Heart right ventricle (tissue), 16 donors: ENCODE data around the gene SARS1. TPM values are rescaled to one million over a fixed set of nuclear protein-coding genes. Genes with fewer than 3 reads are reported as not detected.

Experiments used
- ATAC-seq, 8 donors: fragments of 200-7000 bp; cut with Tn5 transposase; one replicate each; pipeline ENCODE4 v1.9.1; 2020; ENCODE audit warnings: mild to moderate bottlenecking in 8 of 8, moderate library complexity in 8 of 8, moderate number of reproducible peaks in 1 of 8
- DNase-seq, 2 donors: peaks; one replicate each; pipeline ENCODE4 v3.0.0-alpha.2; 2020
- H3K27ac ChIP-seq, 10 donors: fragments of 200-600 bp; sonication (generic) in 2 of 10; one replicate each; pipeline versions ENCODE4 v1.5.0 to v1.8.0; 2020 to 2022; ENCODE audit warnings: mild to moderate bottlenecking in 3 of 10
- H3K27me3 ChIP-seq, 7 donors: fragments of 200-600 bp; one replicate each; pipeline ENCODE4 v1.8.0; 2021 to 2022; ENCODE audit warnings: mild to moderate bottlenecking in 2 of 7
- H3K36me3 ChIP-seq, 9 donors: fragments of 200-600 bp; sonication (generic) in 1 of 9; one replicate each; pipeline versions ENCODE4 v1.5.0 to v1.8.0; 2020 to 2022; ENCODE audit warnings: mild to moderate bottlenecking in 2 of 9
- H3K4me1 ChIP-seq, 9 donors: fragments of 200-600 bp; sonication (generic) in 1 of 9; one replicate each; pipeline versions ENCODE4 v1.5.0 to v1.8.0; 2020 to 2022; ENCODE audit warnings: mild to moderate bottlenecking in 4 of 9
- H3K4me3 ChIP-seq, 10 donors: fragments of 200-600 bp; sonication (generic) in 2 of 10; one replicate each; pipeline versions ENCODE4 v1.5.0 to v1.8.0; 2020 to 2022; ENCODE audit warnings: mild to moderate bottlenecking in 7 of 10, moderate library complexity in 2 of 10
- H3K9me3 ChIP-seq, 11 donors: fragments of 200-600 bp in 10 of 11; sonication (generic) in 2 of 11; one replicate each; pipeline versions ENCODE4 v1.5.0 to v1.8.0; 2013 to 2022; ENCODE audit warnings: mild to moderate bottlenecking in 2 of 11, control low read depth in 1 of 11, moderate library complexity in 1 of 11
- CTCF ChIP-seq, 9 donors: fragments of 200-600 bp; sonication (generic) in 2 of 9; IDR thresholded peaks; one replicate each; pipeline versions ENCODE4 v1.5.0 to v1.8.0; 2021 to 2022; ENCODE audit warnings: antibody characterized with exemption in 9 of 9, mild to moderate bottlenecking in 5 of 9, moderate library complexity in 1 of 9
- WGBS, 2 donors: extraction: QIAGEN DNeasy Blood & Tissue Kit; methylation state at CpG; one replicate each; pipeline ENCODE4 v1.1.7; 2013; ENCODE audit warnings: inconsistent platforms in 1 of 2; 5-methylcytosine and 5-hydroxymethylcytosine counted together
- intact Hi-C, 10 donors: fragments of 100-400 bp; cut with DNase I; formaldehyde crosslinking; loops; one replicate each; pipeline versions ENCODE4 v1.11.1 to v1.14.2; 2022
- polyA plus RNA-seq, 2 donors: library from polyadenylated mRNA; stranded (reverse); fragments of 200-250 nt; gene quantifications; one replicate each; pipeline ENCODE4 v1.2.3, GENCODE V29; 2013
- total RNA-seq, 10 donors: library from RNA; stranded (reverse); fragmentation: NEBNext Ultra II Directional in 3 of 10; extraction: Animal tissue kit (Norgen Biotek cat#: 25700) in 3 of 10; gene quantifications; one replicate each; pipeline versions ENCODE4 v1.2.1 to v1.2.4, GENCODE V29; 2021 to 2023
- donor health status: Arrhythmogenic right ventricular cardiomyopathy.
- donor health status: ischemic (EF 13 %, LVEDD 7.1; RV severe dilation, severe dysfunction).
- donor health status: healthy with polysubstance abuse.
- donor health status: DM: no; HTN: yes; CAD: no.
- donor health status: DM: no; HTN: no; CAD: no.
- donor health status: ischemic (EF 25% LVEDD 6.9; RV normal size, moderate dysfunction).
- donor health status: ischemic (EF 25% LVEDD 5.7; RV mildly dilated, moderate dysfunction).
- donor health status: healthy.
- donor health status: DM: yes; HTN: yes; CAD: no.
- donor health status: Ischemic cardiomyopathy.
- donor health status: ischemic (EF 35%, LVEDD 5.7; RV mildly dilated, moderate dysfunction).
- donor health status: nonischemic (EF 11% LVEDD 7.7; RV severe dilation, severe dysfunction).
- donor health status: DM: yes; HTN: yes; CAD: no.
- donor health status: PGD.
- donor health status: ischemic (EF 29% LVEDD 5.4; RV normal size, mild dysfunction).
- donor health status: nonischemic (EF 23%, LVEDD 6.1; RV moderate dilation, normal function).

Gene SARS1
- total and polyA plus RNA-seq, 12 donors, result 38.3 to 153 (median 99.2) TPM

GRCh38 chr1:109279615-109280278 lies 66.0 kb downstream of the SARS1 start:
- ATAC-seq (no peak), DNase-seq (no peak)
- Histone ChIP-seq H3K4me1 (peaks cover 6 to 39% (median 10%) of the 10 kb centered on the region in 9 donors), H3K4me3 (no peak overlapping the region), H3K27me3 (no peaks in the 10 kb centered on the region), H3K36me3 (no peaks in the 10 kb centered on the region), H3K9me3 (no peaks in the 10 kb centered on the region), H3K27ac (no peak overlapping the region)
- WGBS, 2 donors, result 83 to 85% methylated on average over 5 of the region's 5 CpGs
- intact Hi-C loops, result loop anchor here in 7 of 10 donors (2.0 to 10.0 kb wide), 5 partner anchors 115 to 253 kb away; no protein-coding TSS in a partner anchor
- TF ChIP-seq CTCF (IDR thresholded peaks at IDR 0.05), result no peak

DNA sequence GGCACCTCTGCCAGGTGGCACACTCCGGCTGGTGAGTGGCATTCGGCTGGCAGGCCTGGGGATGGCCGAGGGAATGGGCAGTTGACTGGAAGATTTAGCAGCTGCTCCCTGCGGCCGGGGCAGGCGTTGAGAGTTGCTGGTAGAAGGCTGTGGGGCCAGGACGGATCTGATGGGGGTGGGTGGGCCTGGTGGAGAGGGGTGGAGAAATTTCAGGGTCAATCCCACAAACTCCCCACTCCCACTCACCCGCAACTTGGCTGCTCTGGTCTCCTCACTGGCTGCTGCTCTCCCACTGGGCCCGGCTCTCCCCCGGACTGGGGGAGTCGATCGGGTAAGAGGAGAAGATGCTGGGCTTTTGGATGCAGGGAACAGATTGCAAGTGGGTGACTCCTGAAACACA lies 67.1 kb downstream of the SARS1 start:
- 91 to 94% methylated on average over 12 of the region's 12 CpGs for WGBS, 2 donors
- intact Hi-C loops, result loop anchor here in 3 of 10 donors (2.0 to 5.0 kb wide), 3 partner anchors 114 to 251 kb away; no protein-coding TSS in a partner anchor
- no peak for DNase-seq

DNA sequence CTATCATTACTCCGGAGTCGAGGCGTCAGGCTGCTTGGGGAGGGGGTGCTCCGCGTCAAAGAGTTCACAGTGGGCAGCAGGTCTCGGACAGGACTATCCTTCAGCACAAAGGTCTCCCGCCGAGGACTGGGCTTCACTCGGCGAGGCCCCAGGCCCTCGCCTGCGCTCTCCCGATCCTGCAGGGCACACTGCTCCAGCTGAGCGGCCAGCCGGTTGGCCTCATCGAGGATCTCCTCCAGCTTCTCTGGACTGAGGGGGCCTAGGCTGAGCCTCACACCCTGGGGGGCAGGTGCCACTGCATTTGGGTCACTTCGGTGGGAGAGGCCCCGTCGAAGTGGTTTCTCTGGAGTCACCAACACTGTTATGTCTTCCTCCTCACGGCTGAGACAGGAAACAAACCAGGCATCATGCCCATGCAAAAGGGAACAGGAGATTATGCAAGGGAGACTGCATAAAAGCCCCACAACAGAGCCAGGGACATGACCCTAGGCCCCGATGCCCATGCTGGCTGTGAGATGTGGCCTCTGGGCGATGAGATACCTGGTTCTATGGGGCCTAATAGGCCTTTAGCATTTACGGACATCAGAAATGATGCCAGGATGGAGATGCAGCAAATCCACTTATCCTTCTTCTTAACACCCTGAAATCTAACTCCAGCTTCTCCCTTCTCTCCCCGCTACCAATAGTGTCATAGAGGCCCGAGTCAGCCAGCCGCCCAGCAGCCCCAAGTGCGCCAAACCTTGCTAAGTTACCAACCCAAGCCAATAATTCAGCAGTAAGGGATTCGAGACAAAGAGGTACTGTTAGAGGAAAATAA lies 68.2 kb downstream of the SARS1 start:
- no peaks in the 10 kb centered on the region for H3K36me3 ChIP-seq
- WGBS, 2 donors, result 65 to 70% methylated on average over 28 of the region's 28 CpGs
- intact Hi-C loops, result loop anchor here in 7 of 10 donors (2.0 to 5.0 kb wide), 4 partner anchors 25 to 250 kb away; partner anchors contain the start of gene MYBPHL (in 1 of the 7)
- ATAC-seq (no peak), DNase-seq (no peak)
- H3K27me3 ChIP-seq, result no peaks in the 10 kb centered on the region
- peaks cover 6 to 39% (median 10%) of the 10 kb centered on the region in 9 donors for H3K4me1 ChIP-seq
- TF ChIP-seq CTCF (IDR thresholded peaks at IDR 0.05), result no peak
- peak overlapping the region in 5 of 10 donors; percentile 72 to 92 (median 84) for H3K27ac ChIP-seq
- H3K4me3 ChIP-seq, result peak overlapping the region in 9 of 10 donors; percentile 46 to 83 (median 74)
- H3K9me3 ChIP-seq, result no peaks in the 10 kb centered on the region

More for the DNA sequence above, 67.1 kb downstream of the SARS1 start:
- H3K27me3 ChIP-seq, result no peaks in the 10 kb centered on the region
- TF ChIP-seq CTCF (IDR thresholded peaks at IDR 0.05), result no peak
- no peak overlapping the region for H3K27ac ChIP-seq
- ATAC-seq, result no peak
- no peaks in the 10 kb centered on the region for H3K36me3 ChIP-seq
- H3K4me1 ChIP-seq, result peaks cover 6 to 39% (median 10%) of the 10 kb centered on the region in 9 donors
- no peaks in the 10 kb centered on the region for H3K9me3 ChIP-seq
- no peak overlapping the region for H3K4me3 ChIP-seq

- 12 to 17% methylated on average over 10 of the region's 10 CpGs for WGBS, 2 donors
- intact Hi-C loops, result loop anchor here in 5 of 10 donors (2.0 to 5.0 kb wide), 3 partner anchors 24 to 250 kb away; partner anchors contain the start of gene MYBPHL (in 1 of the 5)
- DNase-seq (no peak), ATAC-seq (no peak)
- peaks cover 6 to 34% (median 10%) of the 10 kb centered on the region in 9 donors for H3K4me1 ChIP-seq
- H3K27ac ChIP-seq, result peak overlapping the region in 9 of 10 donors; percentile 72 to 92 (median 85)
- H3K9me3 ChIP-seq, result no peaks in the 10 kb centered on the region
- H3K27me3 ChIP-seq, result no peaks in the 10 kb centered on the region
- no peaks in the 10 kb centered on the region for H3K36me3 ChIP-seq
- peak overlapping the region; percentile 46 to 83 (median 72) for H3K4me3 ChIP-seq
- TF ChIP-seq CTCF (IDR thresholded peaks at IDR 0.05), result no peak
Observed at GRCh38 chr1:109282497-109282951, 68.8 kb downstream of the SARS1 start.
